HG03460 (cell line): ENCODE data around the gene MRTFA.
"Not testable (repeated sequence)": the region's sequence is repeated elsewhere in the genome, so short reads cannot be mapped to it uniquely, and the experiment has no call there.

Experiments
- ATAC-seq: cut with Tn5 transposase; IDR thresholded peaks from one replicate; pipeline ENCODE4 v1.9.1; 2021; ENCODE audit not compliant: unreplicated experiment

Gene MRTFA

DNA sequence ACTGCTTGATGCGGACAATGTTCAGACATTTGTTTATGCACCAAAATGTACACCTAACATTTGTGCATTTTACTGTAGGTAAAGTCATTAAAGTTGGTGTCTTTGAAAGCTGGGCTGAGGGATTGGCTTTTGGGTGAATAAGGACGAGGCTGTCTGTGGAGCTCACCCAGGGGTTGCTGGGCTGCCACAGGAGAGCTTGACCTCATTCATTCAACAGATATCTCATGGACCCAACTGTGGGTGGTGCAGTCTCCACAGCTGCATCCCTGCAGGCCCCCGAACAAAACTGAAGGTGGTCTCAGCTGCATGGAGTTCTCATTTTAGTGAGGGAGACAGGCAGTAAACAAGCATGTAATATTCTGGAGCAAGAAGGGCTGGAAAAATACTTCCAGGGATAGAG, 233.4 kb downstream of the MRTFA start:
- ATAC-seq: no peak

GRCh38 chr22:40401981-40402406, 234.5 kb downstream of the MRTFA start:
- ATAC-seq: no peak

- no peak for ATAC-seq
Observed at GRCh38 chr22:40401532-40401931, 235.0 kb downstream of the MRTFA start.

DNA sequence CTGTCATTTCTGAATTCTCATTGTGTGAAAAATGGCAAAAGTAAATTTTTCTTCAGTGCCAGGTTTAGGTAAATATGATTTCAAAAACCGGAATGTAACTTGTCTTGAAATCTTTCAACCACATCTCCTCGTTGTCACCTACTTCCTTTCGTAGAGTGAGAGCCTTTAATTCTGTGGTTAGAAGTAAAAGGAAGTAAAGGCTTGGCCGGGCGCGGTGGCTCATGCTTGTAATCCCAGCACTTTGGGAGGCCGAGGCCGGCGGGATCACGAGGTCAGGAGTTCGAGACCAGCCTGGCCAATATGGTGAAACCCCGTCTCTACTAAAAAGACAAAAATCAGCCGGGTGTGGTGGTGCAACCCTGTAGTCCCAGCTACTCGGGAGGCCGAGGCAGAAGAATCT, 236.4 kb downstream of the MRTFA start:
- ATAC-seq: no peak

GRCh38 chr22:40399621-40400020, 236.9 kb downstream of the MRTFA start:
- no peak for ATAC-seq

- ATAC-seq: no peak
Observed at GRCh38 chr22:40397396-40397795, 239.1 kb downstream of the MRTFA start.

DNA sequence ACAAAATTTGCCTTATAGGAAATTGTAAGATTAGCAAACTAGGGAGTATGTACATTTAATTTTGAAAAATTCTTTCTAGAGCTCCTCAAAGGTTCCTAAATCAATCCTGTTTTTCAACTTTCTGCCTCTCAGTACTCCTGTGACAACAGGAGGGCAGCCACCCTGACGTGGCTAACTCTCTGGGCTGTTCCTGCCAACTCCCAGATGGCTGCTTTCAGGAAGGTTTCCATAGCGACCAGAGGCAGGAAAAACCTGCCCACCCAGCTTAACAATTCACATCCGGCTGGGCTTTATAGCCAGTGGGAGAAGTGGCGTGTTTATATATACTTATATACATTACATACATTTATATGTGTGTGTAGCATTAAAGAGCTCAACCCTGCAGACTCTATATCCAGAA, 239.6 kb downstream of the MRTFA start:
- no peak for ATAC-seq

DNA sequence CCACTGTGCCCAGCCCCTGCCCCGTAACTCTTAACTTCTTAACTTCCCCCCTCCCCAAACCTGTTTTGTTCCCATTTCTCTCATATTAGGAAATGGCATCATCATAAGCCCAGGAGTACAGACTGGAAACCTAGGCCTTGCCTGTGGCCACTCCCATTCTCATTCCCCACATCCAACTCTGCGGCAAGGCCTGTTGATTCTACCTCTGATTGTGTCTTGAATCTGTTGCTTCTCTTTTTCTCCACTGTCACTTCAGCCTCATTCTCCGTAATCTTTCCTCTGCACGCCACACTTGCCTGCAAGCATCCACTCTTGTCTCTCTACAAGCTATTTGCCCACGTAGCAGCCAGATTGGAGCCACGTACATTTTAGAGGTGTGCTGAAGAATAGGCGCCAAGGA, 240.9 kb downstream of the MRTFA start:
- no peak for ATAC-seq

GRCh38 chr22:40394607-40395006, 241.9 kb downstream of the MRTFA start:
- ATAC-seq: no peak

GRCh38 chr22:40392618-40393017, 243.9 kb downstream of the MRTFA start:
- no peak for ATAC-seq

DNA sequence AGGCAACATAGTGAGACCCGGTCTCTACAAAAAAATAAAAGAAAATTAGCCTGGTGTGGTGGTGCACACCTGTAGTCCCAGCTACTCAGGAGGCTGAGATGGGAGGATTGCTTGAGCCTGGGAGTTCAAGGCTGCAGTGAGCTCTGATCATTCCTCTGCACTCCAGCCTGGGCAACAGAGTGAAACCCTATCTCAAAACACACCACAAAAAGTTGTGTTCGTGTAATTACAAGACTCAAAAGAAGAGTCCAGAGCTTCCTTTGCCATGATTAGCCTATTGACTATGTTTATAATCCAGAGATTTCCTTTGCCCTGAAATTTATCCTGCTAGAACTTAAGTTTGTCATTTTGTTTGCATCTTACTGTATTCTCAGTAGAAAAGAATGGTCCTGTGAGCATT, 245.1 kb downstream of the MRTFA start:
- ATAC-seq: no peak

GRCh38 chr22:40388231-40388630, 248.3 kb downstream of the MRTFA start:
- ATAC-seq: no peak

GRCh38 chr22:40387746-40388145, 248.8 kb downstream of the MRTFA start:
- no peak for ATAC-seq

DNA sequence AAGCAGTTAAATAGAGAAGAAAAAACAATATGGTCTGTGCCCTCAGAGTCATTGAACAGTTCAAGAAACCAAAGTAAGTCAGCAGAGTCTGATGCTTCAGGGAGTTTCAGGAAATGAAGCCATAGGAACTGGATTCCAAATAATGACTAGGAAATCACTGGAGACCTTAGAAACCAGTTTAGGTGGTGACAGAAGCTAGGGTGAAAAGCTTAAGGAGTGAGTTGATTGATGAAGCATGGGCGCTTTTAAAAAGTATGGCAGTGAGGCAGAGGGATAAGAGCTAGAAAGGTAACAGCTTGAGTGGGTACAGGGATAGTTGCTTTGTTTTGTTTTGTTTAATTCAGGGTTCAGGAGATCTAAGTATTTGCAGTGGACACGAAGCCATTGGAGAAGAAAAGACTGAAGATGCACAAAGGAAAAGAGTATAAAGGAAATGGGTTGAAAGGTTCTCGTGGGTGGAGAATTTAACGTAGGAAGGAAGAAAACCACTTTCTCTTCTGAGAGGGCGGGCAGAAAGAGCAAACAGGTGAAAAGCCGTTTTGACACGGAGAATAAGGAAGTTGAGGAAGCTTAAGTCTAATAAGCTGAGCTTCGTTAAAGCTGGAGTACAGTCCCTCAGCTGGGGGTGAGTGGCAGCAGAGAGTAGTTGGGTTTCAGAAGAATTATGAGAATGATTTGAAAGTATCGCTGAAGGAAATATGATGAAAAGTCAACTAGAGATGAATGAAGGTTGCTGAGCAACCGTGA, 251.3 kb downstream of the MRTFA start:
- no peak for ATAC-seq

DNA sequence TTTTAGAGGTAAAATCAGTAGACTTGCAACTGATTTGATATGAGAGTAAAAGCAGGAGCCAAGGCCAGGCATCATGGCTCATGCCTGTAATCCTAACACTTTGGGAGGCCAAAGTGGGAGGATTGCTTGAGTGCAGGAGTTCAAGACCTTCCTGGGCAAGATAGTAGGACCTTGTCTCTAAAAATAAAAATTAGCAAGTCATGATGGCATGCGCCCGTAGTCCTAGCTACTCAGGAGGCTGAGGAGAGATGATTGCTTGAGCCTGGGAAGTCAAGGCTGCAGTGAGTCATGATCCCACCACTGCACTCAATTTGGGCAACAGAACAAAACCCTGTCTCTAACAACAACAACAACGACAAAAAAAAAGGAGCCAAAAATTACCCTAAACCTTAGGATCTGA, 252.6 kb downstream of the MRTFA start:
- no peak for ATAC-seq

- ATAC-seq: no peak
Observed at GRCh38 chr22:40381461-40381860, 255.1 kb downstream of the MRTFA start.

DNA sequence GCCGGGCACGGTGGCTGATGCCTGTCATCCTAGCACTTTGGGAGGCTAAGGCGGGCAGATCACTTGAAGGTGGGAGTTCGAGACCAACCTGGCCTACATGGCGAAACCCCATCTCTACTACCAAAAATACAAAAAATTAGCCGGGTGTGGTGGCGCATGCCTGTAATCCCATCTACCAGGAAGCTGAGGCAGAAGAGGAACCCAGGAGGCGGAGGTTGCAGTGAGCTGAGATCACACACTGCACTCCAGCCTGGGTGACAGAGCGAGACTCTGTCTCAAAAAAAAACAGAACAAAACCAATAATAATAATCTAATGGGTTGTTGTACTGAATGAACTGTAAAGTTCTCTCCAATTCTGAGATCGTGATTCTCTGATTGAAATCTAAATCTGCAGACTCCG, 258.1 kb downstream of the MRTFA start:
- not testable (repeated sequence) for ATAC-seq

GRCh38 chr22:40377931-40378330, 258.6 kb downstream of the MRTFA start:
- ATAC-seq: no peak

DNA sequence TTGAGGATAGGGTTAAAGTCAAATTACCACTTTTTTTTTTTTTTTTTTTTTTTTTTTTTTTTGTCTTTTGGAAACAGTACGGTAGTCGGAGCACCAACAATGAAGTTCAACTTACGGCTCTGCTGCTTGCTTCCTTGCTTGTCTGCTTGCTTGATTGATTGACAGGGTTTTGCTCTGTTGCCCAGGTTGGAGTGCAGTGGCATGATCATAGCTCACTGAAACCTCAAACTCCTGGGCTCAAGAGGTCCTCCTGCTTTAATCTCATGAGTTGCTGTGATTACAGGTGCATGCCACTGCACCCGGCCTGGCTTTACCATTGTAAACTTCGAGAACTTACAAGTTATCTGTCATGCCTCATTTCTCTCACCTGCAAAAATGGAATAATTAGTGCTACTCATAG, 260.4 kb downstream of the MRTFA start:
- ATAC-seq: no peak

DNA sequence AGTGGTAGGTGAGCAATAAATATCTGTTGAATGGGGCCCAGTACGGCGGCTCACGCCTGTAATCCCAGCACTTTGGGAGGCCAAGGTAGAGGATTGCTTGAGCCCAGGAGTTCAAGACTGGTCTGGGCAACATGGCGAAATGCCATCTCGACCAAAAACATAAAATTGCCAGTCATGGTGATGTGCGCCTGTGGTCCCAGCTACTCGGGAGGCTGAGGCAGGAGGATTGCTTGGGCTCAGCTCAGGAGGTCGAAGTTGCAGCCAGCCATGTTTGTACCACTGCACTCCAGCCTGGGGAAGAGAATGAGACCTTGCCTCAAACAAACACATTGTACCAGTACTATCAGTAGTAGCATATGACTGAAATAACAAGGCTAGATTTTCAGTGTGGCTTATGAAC, 262.0 kb downstream of the MRTFA start:
- ATAC-seq: no peak

GRCh38 chr22:40368836-40369235, 267.7 kb downstream of the MRTFA start:
- ATAC-seq: no peak

- no peak for ATAC-seq
Observed at GRCh38 chr22:40368016-40368415, 268.5 kb downstream of the MRTFA start.

GRCh38 chr22:40367342-40367741, 269.2 kb downstream of the MRTFA start:
- ATAC-seq: no peak
